HG03045 (cell line): ENCODE results near the gene IRX5.

Experiments
- ATAC-seq: cut with Tn5 transposase; IDR thresholded peaks from one replicate; pipeline ENCODE4 v1.9.1; 2021; ENCODE audit warnings: mild to moderate bottlenecking, moderate library complexity; ENCODE audit not compliant: unreplicated experiment

Gene IRX5

GRCh38 chr16:54930005-54930868, at the start of gene IRX5:
IRX5 (plus strand) TSS chr16:54930865; CDS start chr16:54931199, 334 bp downstream.
- no peak for ATAC-seq

- ATAC-seq = no peak
These were observed 48.1 kb upstream of the IRX5 start for GRCh38 chr16:54882556-54882955.

- no peak for ATAC-seq
These were observed 47.3 kb upstream of the IRX5 start for GRCh38 chr16:54883358-54883757.

- ATAC-seq = no peak
These were observed 44.6 kb upstream of the IRX5 start for GRCh38 chr16:54886078-54886477.

GRCh38 chr16:54890381-54890780, 40.3 kb upstream of the IRX5 start:
- ATAC-seq = no peak

GRCh38 chr16:54891346-54891745, 39.3 kb upstream of the IRX5 start:
- ATAC-seq = no peak

GRCh38 chr16:54892981-54893380, 37.7 kb upstream of the IRX5 start:
- no peak for ATAC-seq

GRCh38 chr16:54897930-54898329, 32.7 kb upstream of the IRX5 start:
- ATAC-seq = no peak

GRCh38 chr16:54901606-54902005, 29.1 kb upstream of the IRX5 start:
- ATAC-seq = no peak

GRCh38 chr16:54903047-54903446, 27.6 kb upstream of the IRX5 start:
- ATAC-seq = no peak

GRCh38 chr16:54911079-54911478, 19.6 kb upstream of the IRX5 start:
- ATAC-seq = no peak

- no peak for ATAC-seq
These were observed 17.9 kb upstream of the IRX5 start for GRCh38 chr16:54912720-54913119.

GRCh38 chr16:54921206-54921824, 9.3 kb upstream of the IRX5 start:
- no peak for ATAC-seq

- no peak for ATAC-seq
These were observed 7.6 kb upstream of the IRX5 start for GRCh38 chr16:54923055-54923473.

- no peak for ATAC-seq
These were observed 6.7 kb upstream of the IRX5 start for GRCh38 chr16:54923988-54924387.

- no peak for ATAC-seq
These were observed 4.4 kb upstream of the IRX5 start for GRCh38 chr16:54926166-54926838.

GRCh38 chr16:54927125-54928015, 3.3 kb upstream of the IRX5 start:
- ATAC-seq = no peak

GRCh38 chr16:54928016-54928356, 2.7 kb upstream of the IRX5 start:
- no peak for ATAC-seq

GRCh38 chr16:54928411-54929089, 2.1 kb upstream of the IRX5 start:
- ATAC-seq = peak; percentile 46
